GM23248 (cell line): ENCODE measurements around the gene GOLGA6L10. TPM values are rescaled to one million over a fixed set of nuclear protein-coding genes. Genes with fewer than 3 reads are reported as not detected.
"Not testable (repeated sequence)": the region's sequence is repeated elsewhere in the genome, so short reads cannot be mapped to it uniquely, and the experiment has no call there.

Source experiments
- DNase-seq: peaks from one replicate; pipeline ENCODE4 v3.0.0-alpha.2; 2015
- H2AFZ ChIP-seq: fragments of 200-600 bp; sonication (generic); 2 replicates; pipeline ENCODE4 v1.6.1; 2016; ENCODE audit warnings: antibody characterized with exemption
- H3F3A ChIP-seq: fragments of 200-600 bp; sonication (generic); 2 replicates; pipeline ENCODE4 v1.6.1; 2016; ENCODE audit warnings: mild to moderate bottlenecking, antibody characterized with exemption, mixed run types; ENCODE audit not compliant: insufficient read depth
- H3K27ac ChIP-seq: fragments of 200-600 bp; sonication (generic); 2 replicates; pipeline ENCODE4 v1.5.1; 2016; ENCODE audit warnings: mild to moderate bottlenecking
- H3K27me3 ChIP-seq: fragments of 200-600 bp; sonication (generic); replicated peaks from 2 replicates; pipeline ENCODE4 v1.6.1; 2016; ENCODE audit warnings: mild to moderate bottlenecking; ENCODE audit not compliant: insufficient read depth
- H3K36me3 ChIP-seq: fragments of 200-600 bp; sonication (generic); 2 replicates; pipeline ENCODE4 v1.6.1; 2016; ENCODE audit warnings: low read depth, mild to moderate bottlenecking
- H3K4me1 ChIP-seq: fragments of 200-600 bp; sonication (generic); 2 replicates; pipeline ENCODE4 v1.6.1; 2016; ENCODE audit warnings: mild to moderate bottlenecking; ENCODE audit not compliant: insufficient read depth
- H3K4me2 ChIP-seq: fragments of 200-600 bp; sonication (generic); one replicate; pipeline ENCODE4 v1.6.1; 2016; ENCODE audit warnings: mild to moderate bottlenecking; ENCODE audit not compliant: unreplicated experiment
- H3K4me3 ChIP-seq: fragments of 200-600 bp; sonication (generic); 2 replicates; pipeline ENCODE4 v1.5.1; 2016; ENCODE audit warnings: mild to moderate bottlenecking
- H3K79me2 ChIP-seq: fragments of 200-600 bp; sonication (generic); 2 replicates; pipeline ENCODE4 v1.6.1; 2016; ENCODE audit warnings: mild to moderate bottlenecking; ENCODE audit not compliant: insufficient read depth
- H3K9ac ChIP-seq: fragments of 200-600 bp; sonication (generic); 2 replicates; pipeline ENCODE4 v1.6.1; 2016; ENCODE audit warnings: mild to moderate bottlenecking
- H3K9me2 ChIP-seq: fragments of 200-600 bp; sonication (generic); 2 replicates; pipeline ENCODE4 v1.6.1; 2016; ENCODE audit warnings: mixed run types, mild to moderate bottlenecking, moderate library complexity; ENCODE audit not compliant: insufficient read depth
- H3K9me3 ChIP-seq: fragments of 200-600 bp; sonication (generic); one replicate; pipeline ENCODE4 v1.6.1; 2017; ENCODE audit warnings: low read depth
- H4K20me1 ChIP-seq: fragments of 200-600 bp; sonication (generic); 2 replicates; pipeline ENCODE4 v1.6.0; 2016; ENCODE audit not compliant: insufficient read depth
- WGBS, 2 experiments: methylation state at CpG; one replicate each; pipeline ENCODE4 v1.1.6; 2015 to 2017; ENCODE audit warnings: low lambda C conversion rate in 2 of 2, low coverage in 1 of 2; ENCODE audit errors: missing lambda C conversion rate in 2 of 2; 5-methylcytosine and 5-hydroxymethylcytosine counted together
- in situ Hi-C: fragments of 300-500 bp; cut with MboI; formaldehyde crosslinking; loops from 2 replicates; pipeline ENCODE4 v1.15.0; 2020
- polyA plus RNA-seq: library from polyadenylated mRNA; unstranded; fragments of >200 nt; fragmentation: Nextera tagmentation; extraction: Ambion mirVana; gene quantifications from 2 replicates; pipeline ENCODE4 v1.2.1, GENCODE V29; 2016
- total RNA-seq: library from RNA; depleted of rRNA; stranded (reverse); fragments of >200 nt; shearing (Covaris generic); gene quantifications from 2 replicates; pipeline ENCODE4 v1.2.3, GENCODE V29; 2014

Gene GOLGA6L10
- total and polyA plus RNA-seq, 2 experiments from 2014 or later = under 0.01 TPM; not detected in 1

DNA sequence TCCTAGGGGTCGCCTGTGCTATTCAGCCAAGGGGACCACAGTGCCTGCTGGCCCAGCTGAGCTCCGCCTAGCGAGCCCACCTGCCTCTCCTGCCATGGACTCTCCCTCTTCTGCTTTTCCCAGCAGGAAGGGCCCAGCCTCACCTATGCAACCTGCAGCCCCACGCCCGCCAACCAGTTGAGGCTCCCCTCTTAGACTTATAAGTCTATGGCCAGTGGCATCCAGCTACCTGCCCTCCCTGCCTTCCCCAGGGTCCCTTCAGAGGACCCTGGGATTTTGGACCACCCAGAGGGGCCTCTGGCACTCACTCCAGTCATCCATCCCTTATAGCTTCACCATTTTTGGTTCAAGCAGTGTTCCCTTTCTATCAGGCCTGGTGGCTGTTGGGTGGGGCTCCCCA is 12.2 kb downstream of the GOLGA6L10 start:
- H4K20me1 ChIP-seq, H2AFZ ChIP-seq, H3K4me3 ChIP-seq, H3K9ac ChIP-seq, H3K27me3 ChIP-seq, H3K9me3 ChIP-seq, in situ Hi-C loops, H3K4me1 ChIP-seq, DNase-seq, H3K36me3 ChIP-seq, H3K79me2 ChIP-seq, H3F3A ChIP-seq, H3K4me2 ChIP-seq, H3K27ac ChIP-seq, H3K9me2 ChIP-seq: not testable (repeated sequence)
- 85 to 96% methylated on average over 4 of the region's 5 CpGs for WGBS, 2 experiments

- H3K36me3 ChIP-seq, H3K9me2 ChIP-seq, H2AFZ ChIP-seq, H4K20me1 ChIP-seq, H3K4me1 ChIP-seq, H3K4me3 ChIP-seq, H3K9me3 ChIP-seq, H3K9ac ChIP-seq, H3K79me2 ChIP-seq, in situ Hi-C loops, H3K27me3 ChIP-seq, H3F3A ChIP-seq, H3K27ac ChIP-seq, H3K4me2 ChIP-seq: not testable (repeated sequence)
- DNase-seq = peak; percentile 43
- 69 to 73% methylated on average over 5 to 10 of the region's 10 CpGs for WGBS, 2 experiments
Measured at GRCh38 chr15:82336180-82336647, 13.1 kb downstream of the GOLGA6L10 start.

DNA sequence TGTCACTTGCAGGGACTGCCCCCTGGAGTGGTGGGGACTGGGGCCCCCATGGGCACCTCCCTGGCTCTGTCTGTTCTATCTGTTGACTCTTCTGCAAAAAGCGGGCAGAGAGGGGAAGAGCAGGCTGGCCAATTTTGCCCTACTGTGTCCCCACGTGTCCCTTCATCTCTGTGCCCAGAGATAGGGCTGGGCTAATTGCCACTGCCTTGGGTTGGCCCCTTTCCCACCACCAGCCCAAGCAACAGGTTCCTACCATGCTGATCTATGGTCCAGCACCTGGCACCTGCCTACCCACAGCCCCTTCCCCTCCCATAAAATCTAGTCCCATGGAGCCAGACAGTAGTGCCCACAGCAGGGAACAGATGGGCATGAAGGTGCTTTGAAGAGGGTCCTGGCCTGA is 14.3 kb downstream of the GOLGA6L10 start:
- WGBS, 2 experiments = 51 to 52% methylated on average over 2 of the region's 2 CpGs
- in situ Hi-C loops, DNase-seq, H3K36me3 ChIP-seq, H3K27ac ChIP-seq, H3K79me2 ChIP-seq, H3K9ac ChIP-seq, H3K4me1 ChIP-seq, H3K9me2 ChIP-seq, H3F3A ChIP-seq, H4K20me1 ChIP-seq, H3K4me3 ChIP-seq, H2AFZ ChIP-seq, H3K4me2 ChIP-seq, H3K27me3 ChIP-seq, H3K9me3 ChIP-seq: not testable (repeated sequence)

GRCh38 chr15:82334554-82334932 is 14.7 kb downstream of the GOLGA6L10 start:
- 76 to 78% methylated on average over 9 of the region's 9 CpGs for WGBS, 2 experiments

DNA sequence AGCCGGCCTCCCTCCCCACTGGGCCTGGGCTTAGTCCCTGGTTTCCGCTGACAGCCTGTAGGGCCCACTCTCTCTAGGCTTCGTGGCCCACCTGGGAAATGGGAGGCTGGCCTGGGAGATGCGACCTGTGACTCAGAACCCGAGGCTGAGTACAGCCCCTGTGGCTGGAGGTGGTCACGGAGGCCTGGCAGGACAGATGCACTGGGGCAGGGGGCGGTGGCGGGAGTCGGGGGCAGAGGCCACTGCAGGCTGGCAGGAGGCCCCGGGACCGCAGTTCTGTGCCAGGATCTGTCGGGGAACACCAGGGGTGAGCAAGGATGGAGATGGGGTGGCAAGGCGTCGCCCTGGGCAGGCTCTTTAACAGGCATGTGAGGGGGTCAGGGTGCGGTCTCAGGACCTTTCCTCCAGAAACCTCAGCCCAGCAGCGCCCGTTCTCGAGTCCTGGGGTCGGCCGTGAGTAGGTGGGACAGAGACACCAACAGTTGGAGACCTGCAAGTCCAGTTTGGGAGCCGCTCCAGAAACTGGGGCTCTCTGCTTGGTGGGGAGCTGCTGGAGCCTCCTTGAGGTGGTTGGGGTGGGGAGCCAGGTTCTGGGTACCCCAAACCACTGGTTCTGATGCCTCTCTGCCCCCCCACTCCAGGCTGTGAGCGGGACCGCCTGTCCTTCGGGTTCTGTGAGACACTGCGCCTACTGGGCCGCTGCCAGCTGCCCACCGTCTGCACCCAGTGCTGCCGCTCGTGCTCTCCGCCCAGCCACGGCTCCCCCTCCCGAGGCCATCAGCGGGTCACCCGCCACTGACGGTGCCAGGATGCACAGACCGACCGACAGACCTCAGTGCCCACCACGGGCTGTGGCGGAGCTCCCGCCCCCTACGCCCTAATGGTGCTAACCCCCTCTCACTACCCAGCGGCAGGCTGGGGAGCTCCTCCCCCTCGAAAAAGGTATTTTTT is 15.4 kb downstream of the GOLGA6L10 start:
- H3K4me3 ChIP-seq, H2AFZ ChIP-seq, H3K4me1 ChIP-seq, H3K27me3 ChIP-seq, H3F3A ChIP-seq, H3K27ac ChIP-seq, H3K9me3 ChIP-seq, H3K9me2 ChIP-seq, DNase-seq, H3K4me2 ChIP-seq, in situ Hi-C loops, H3K36me3 ChIP-seq, H4K20me1 ChIP-seq, H3K9ac ChIP-seq, H3K79me2 ChIP-seq: not testable (repeated sequence)
- 83 to 84% methylated on average over 36 to 43 of the region's 43 CpGs for WGBS, 2 experiments

More at GRCh38 chr15:82334554-82334932, 14.7 kb downstream of the GOLGA6L10 start:
- H3K4me1 ChIP-seq, H3K9me3 ChIP-seq, H3K27me3 ChIP-seq, H3K79me2 ChIP-seq, H3K9ac ChIP-seq, H3K9me2 ChIP-seq, H4K20me1 ChIP-seq, H3F3A ChIP-seq, in situ Hi-C loops, H2AFZ ChIP-seq, H3K27ac ChIP-seq, DNase-seq, H3K4me2 ChIP-seq, H3K36me3 ChIP-seq, H3K4me3 ChIP-seq: not testable (repeated sequence)

DNA sequence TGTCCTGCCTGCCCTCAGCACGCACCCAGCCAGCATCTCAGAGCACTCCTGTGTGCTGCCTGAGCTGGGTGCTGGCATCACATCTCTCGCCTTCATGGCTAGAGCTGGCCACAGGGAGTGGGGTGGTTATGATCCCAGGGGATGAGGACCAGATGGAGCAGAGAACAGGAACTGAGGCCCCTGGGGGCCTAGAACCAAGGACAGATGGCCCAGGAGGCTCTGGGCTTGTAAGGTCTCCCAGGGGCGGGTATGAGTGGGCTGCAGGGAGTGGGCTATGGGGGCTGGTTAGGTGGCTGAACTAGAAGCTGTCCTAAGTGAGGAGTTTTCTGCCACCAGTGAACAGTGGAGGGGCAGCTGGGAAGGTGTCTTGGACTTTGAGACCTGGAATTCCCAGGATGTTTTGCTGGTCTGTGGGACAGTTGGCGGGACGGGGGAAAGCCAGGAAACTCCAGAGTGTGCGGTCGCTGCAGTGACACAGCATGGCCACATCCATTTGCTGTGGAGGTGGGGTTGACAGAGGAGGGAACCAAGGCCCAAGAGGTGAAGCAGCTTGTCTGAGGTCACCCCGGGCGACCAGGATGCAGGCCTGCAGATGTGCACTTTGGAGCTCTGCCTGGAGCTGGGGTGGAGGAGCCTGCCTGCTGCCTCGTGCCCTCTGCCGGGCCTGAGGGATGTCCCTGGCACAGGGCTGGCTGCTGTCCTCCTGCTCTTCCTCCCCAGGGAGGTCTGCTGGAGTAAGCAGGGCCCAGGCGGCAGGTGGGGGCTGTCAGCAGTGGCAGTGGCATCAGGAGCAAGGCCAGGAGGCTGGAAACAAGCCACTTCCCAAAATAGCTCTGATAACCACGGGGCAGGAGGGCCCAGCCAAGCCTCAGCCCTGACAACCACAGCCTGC is 16.3 kb downstream of the GOLGA6L10 start:
- H3K9ac ChIP-seq, in situ Hi-C loops, H3K4me2 ChIP-seq, H3K27me3 ChIP-seq, H3K4me3 ChIP-seq, H3K27ac ChIP-seq, H4K20me1 ChIP-seq, H3F3A ChIP-seq, H3K9me3 ChIP-seq, H3K36me3 ChIP-seq, DNase-seq, H3K4me1 ChIP-seq, H2AFZ ChIP-seq, H3K9me2 ChIP-seq, H3K79me2 ChIP-seq: not testable (repeated sequence)
- 51 to 56% methylated on average over 10 to 11 of the region's 13 CpGs for WGBS, 2 experiments

- 80% methylated on average over 1 of the region's 3 CpGs; no CpG with 5 or more reads in 1 of the 2 experiments for WGBS, 2 experiments
- in situ Hi-C loops = not testable (repeated sequence)
Measured at GRCh38 chr15:82331576-82332304, 17.5 kb downstream of the GOLGA6L10 start.

More at GRCh38 chr15:82331576-82332304, 17.5 kb downstream of the GOLGA6L10 start:
- H3K27ac ChIP-seq, H3K9me2 ChIP-seq, H3K79me2 ChIP-seq, H2AFZ ChIP-seq, H3K4me3 ChIP-seq, H3K27me3 ChIP-seq, H4K20me1 ChIP-seq, H3K4me2 ChIP-seq, H3K9ac ChIP-seq, DNase-seq, H3K36me3 ChIP-seq, H3F3A ChIP-seq, H3K9me3 ChIP-seq, H3K4me1 ChIP-seq: not testable (repeated sequence)
